Stimulated activated CD8-positive, alpha-beta memory T cell treated with anti-CD3 and anti-CD28 coated beads, Interleukin-2, amount 100 ng/mL, for 48 hours (primary cell): Measurements from ENCODE around the gene ELMO1.

Experiments used
- DNase-seq, 2 donors: peaks; one replicate each; pipeline ENCODE4 v3.0.0-alpha.2; 2020; ENCODE audit warnings: low read depth in 2 of 2

The ELMO1 gene

DNA sequence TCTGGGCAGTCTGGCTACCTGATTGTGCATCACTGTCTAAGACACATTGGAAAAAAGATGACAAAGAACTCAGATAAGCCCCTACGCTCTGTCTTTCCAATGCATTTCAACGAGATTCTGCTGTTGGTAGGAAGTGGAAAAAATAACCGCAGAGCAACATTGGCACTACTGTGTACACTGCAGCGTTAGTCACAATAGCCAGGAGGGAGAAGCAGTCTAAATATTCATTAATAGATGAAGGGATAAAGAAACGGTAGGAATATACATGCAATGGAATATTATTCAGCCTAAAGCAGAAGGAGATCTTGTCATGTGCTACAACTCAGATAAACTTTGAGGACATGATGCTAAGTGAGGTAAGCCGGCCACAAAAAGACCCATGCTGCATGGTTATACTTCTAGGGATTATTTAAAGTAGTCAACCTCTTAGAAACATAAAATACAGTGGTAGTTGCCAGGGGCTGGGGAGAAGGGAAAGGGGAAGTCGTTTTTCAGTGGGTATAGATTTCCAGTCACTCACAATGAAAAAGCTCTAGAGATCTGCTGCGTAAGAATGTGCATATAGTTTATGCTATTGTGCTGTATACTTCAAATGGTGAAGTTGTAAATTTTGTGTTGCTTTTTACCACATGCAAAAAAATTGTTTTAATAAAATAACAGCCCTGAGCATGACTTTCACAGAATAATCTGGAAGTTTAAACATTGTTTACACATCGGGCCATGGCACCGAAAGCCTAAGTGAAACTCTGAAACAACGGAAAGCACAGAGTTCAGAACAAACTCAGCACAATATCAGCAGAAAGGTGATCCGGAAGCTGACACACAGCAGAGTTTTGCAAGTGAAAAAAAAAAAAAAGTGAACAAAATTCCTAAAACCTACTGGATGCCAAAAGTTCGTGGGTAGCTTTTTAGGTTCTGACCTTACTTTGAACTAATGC, 40.1 kb downstream of the ELMO1 start:
- DNase-seq, result no peak

DNA sequence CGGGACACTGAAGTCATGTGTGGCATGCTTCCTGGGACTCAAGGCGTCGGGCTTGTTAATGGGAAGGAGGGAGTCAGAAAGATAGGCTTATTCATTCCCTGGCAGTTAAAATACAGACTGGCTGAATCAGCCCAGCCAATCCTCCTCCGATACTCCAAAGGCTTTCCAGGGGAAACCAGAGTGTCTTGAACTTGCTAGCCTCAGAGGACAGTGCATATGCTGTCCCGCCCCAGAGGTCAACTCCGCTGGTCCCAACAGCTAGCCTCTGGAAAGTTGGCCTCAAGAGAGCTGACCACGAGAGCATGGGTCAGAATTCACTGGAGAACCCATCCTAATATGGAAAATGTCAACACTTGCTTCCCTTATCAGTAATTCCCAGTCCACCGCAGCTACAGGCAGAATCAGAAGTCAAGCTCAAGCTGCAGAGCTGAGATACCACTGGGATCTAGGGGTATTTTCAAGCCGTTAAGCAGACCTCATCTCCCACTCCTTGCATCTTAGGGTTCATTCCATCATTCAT, 43.0 kb downstream of the ELMO1 start:
- DNase-seq, result no peak

DNA sequence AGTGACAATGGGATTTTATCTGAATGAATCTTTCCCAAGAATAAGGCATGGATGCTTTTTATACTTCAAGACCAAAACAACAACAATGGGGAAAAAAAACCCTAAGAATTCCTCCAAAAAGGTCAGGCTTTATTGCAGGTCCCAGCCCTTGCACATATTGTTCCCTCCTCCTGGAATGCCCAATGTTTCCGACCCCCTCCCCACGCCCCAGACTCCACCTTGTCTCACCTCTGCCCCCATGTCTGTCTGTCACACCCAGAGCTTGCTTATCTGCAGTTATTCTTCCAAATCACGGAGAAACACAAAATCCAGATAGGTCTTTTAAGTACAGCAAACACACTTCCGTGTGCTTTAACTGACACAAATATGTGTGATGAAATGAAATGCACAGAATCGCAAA, 43.5 kb downstream of the ELMO1 start:
- no peak for DNase-seq

- DNase-seq, result no peak
Observed at GRCh38 chr7:37399876-37400421, 48.7 kb downstream of the ELMO1 start.

- no peak for DNase-seq
Observed at GRCh38 chr7:37398403-37398802, 50.3 kb downstream of the ELMO1 start.

DNA sequence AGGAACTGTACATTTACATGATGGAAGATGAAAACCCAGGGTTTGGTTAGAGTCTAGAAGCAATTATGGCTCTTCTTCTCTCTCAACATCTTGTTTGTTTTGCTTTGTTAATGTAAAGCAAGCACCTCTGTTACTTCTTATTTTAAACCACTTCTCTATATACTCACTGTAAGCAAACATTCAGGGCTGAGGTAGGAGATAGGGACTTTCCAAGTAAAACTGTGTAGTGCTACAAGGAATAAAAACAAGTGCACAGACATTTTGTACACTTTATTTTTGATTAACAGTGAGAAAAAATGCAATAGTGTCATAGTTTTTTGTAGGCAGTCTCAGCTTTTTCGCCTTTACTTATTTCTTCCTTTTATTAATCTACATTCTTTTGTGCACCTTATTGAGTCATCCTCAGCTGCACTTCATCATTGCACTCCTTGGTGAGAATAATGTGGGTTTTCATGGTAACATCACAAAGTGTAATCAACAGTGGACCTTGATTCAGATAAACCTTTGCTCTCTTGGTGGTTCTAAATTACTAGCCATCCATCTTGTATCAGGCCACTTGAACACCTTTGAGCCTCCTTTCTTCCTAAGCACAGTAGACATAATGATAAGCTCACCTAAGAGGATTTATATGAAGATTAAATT, 52.9 kb downstream of the ELMO1 start:
- no peak for DNase-seq

- DNase-seq, result no peak
Observed at GRCh38 chr7:37394158-37394557, 54.5 kb downstream of the ELMO1 start.

DNA sequence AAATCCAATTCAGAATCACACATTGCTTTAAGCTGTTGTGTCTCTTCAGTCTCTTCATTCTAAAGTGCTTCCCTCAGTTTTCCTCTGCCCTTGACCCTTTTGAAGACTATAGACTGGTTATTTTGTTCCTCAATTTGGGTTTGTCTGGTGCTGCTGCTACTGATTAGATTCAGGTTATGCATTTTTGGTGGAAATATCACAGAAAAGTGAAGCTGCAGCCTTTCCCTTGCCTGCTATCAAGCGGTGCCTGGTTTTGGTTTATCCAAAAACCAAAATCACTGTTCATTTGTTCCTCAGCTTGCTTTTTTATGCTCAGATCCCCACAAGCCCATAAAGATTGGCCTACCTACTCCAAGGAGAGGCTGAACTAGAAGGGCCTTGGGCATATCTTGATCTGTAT, 55.2 kb downstream of the ELMO1 start:
- DNase-seq, result no peak

DNA sequence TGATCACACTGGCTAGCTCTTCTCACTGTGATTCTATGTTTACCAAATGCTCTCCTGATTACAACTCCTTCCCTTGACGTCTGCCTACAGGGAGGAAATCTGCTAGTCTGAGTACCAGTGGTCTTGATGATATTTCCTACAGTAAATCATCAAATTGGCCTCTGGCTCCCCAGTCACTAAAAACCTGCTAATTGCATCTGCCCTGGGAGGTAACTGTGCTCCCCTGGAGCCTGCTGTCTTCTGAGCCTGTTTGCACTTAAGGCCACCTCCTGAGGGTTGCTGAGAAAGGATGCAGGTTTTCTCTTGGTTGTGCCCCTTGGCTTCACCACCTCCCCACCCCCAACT, 56.0 kb downstream of the ELMO1 start:
- no peak for DNase-seq

DNA sequence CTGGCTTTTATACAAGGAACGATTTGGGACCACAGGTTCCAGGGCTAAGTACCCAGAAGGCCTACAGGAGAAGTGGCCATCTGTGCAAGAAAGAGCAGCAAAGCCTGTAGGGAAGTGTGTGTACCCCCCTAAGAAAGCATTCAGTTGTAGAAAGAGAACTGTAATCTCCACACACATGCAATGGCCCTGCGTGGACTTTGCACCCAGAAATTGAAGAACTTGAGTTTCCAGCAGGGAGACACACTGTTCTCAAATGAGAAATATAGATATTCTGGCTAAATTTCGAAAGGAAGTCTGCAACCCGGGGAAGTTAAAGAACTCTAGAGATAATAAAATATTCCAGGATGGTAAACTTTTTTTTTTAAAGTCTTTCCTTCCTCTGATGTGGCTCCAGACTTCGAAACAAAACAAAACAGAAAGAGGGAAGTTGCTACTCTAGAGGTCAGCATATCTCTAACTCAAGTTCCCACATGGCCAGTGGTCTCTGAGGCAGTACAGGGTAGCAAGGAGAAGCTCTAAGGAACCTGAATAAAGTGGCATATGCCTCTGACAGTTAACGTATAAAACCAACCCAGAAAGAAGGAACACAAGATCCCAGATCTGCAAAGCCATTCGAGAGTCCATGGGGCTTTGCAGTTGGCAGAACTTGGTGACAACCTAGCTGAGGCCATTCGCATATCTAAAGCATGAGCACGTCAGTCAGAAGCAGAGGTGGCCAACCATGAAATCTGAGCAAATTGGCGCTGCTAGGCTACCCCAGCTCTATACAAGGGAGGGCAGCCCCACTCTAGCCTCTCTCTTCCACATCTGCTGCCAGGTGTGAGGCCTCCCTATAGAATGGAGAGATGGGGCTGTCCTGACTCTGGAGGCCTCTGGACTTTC, 56.6 kb downstream of the ELMO1 start:
- no peak for DNase-seq

DNA sequence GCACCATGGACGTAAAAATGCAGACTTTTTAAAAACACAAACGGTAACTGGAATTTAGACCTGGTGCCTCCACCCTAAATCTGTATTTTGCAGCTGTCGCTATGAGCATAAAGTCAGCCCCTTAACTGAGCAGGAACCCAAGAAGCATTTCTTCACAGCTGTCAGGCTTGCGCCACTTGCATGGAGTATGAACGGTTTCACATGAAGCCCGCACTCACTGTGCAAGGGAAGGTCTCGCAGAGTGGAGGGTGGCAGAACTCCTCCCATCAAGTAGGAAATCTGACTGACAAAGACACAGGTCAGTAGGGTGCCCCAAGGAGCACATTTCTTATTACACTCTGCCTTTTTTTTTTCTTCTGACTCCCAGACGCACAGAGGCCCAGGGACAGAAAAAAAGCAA, 58.5 kb downstream of the ELMO1 start:
- DNase-seq, result no peak

DNA sequence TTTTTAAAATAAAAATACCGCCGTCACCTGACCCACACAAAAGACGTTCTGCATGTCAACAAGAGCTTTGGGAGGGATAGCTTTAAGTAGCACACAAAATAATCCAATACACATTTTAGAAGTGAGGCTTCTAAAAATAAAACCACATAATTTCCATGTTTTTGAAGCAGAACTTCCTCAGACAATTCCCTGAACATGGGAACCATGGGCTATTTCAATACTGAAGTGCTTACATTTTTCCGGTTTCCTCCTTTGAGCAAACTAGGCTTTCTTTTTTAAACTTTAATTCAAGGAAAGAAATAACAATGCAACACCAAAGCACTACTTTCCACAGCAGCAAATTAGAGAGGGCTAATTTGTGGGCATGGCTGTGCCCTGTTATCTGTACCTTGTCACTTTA, 59.9 kb downstream of the ELMO1 start:
- DNase-seq, result no peak

- DNase-seq, result no peak
Observed at GRCh38 chr7:37385787-37386186, 62.9 kb downstream of the ELMO1 start.

DNA sequence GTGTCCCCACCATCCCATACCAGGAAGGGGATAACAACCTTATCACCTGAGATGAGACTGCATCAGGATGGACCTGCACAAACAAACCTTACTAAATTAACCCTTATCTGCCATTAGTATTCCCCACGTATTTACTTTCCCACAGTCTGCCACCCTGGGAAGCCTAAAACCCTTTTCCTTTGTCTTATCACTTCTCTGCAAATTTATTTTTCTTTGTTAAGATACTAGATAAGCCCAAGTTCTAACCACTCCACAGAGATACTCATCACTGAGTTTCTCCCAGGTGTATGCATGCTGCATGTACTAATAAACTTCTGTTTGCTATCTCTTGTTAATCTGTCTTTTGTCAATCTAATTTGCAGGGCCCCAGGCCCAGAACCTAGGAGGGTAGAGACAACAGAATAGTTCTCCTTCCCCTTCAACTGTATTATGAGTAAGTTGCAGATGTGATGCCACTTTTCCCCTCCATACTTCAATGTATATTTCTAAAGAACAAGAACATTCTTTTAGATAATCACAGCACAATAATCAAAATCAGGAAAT, 66.0 kb downstream of the ELMO1 start:
- no peak for DNase-seq

DNA sequence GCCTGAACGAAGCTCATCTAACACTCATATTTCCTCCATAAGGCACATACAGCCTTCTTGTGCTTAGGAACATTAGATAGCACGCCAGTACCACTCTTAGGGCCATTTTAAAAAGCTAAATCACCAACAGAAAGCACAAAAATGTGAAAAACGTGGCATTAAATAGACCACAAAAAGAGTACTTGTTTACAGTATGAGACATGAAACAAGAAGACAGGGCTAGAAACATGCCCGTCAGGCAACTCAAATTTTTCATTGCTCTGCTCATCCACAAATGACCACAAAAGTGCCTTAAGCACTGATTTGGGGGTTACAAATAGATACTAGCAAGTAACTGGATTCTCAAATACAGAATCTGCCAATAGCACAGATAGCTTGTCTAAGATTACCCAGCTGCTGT, 67.8 kb downstream of the ELMO1 start:
- DNase-seq, result no peak

DNA sequence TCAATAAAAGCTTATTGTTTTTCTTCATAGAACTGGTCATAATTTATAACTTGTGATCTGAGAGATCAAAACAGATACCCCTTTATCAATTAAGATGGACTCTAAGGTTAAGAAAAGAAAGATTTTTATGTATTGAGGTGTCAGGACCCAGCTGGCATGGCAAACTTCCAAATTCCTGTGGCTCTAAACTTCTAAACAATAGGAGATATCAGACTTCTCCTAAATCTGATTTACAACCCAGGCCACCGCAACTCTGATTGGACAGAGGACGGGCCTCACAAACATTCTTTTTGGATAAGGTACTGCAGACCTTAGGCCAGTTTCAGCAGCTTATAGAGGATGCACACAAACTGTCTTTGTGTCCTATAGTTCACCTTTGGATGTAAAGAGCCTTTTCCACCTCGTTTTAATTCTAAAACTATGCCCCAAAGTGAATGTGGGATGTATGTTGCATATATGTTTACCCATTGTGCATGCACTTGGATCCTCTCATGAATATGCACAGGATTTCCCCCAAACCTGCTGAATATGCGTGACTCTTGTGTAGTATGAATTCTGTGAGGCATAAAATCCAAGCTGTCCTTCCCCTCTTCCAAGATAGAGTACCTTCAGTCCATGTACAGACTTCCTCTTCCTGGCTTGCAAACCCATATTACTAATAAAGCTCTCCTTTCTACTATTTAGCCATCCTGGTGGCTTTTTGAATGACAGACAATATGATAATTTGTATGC, 69.0 kb downstream of the ELMO1 start:
- DNase-seq, result no peak

GRCh38 chr7:37377231-37377630, 71.4 kb downstream of the ELMO1 start:
- DNase-seq, result no peak

DNA sequence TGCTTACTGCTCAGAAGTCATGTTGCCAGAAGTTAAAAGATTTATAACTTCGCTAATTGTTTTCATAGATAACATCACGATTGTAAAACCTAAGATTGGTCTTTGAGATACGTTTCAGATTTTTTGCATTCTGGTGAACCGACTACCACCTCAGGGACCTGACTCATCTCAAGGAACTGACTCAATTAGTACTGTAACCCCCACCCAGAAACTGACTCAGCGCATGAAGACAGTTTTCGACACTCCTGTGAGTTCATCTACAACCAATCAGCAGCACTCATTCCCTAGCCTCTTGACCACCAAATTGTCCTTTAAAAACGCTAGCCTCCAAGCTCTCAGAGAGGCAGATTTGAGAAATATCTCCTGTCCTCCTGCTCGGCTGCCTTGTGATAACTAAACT, 72.3 kb downstream of the ELMO1 start:
- peak in 1 of 2 donors; percentile 19 for DNase-seq

DNA sequence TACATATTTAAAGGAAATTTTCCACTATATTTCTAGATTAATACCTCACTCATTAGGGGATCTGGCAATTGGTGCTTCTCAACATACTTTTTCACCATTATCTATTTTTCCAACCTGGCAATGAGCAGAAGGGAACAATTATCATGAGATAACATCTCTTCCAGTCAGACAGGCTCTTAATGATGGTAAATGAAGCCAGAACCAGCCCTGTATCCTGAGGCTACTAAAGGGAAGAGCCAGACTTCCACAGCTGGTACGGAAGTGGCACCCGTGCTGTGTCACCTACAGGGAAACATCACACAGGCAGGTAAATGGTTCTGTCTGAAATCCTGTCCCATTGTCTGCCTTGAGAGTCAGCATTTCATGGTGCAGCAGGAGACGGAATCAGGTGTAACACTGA, 75.9 kb downstream of the ELMO1 start:
- no peak for DNase-seq

- no peak for DNase-seq
Observed at GRCh38 chr7:37371755-37372154, 76.9 kb downstream of the ELMO1 start.

- no peak for DNase-seq
Observed at GRCh38 chr7:37369906-37370305, 78.8 kb downstream of the ELMO1 start.
